Endothelial cell (in vitro differentiated cells): ENCODE results near the gene OR51T1. TPM values are rescaled to one million over a fixed set of nuclear protein-coding genes. Genes with fewer than 3 reads are reported as not detected.

Source experiments
- DNase-seq: peaks from one replicate; pipeline ENCODE4 v3.0.0; 2021; ENCODE audit warnings: low spot score
- H3K27ac Mint-ChIP-seq: one replicate; pipeline ENCODE4 v1.8.0; 2021; ENCODE audit warnings: mixed read lengths, inconsistent platforms; ENCODE audit not compliant: unreplicated experiment
- H3K27me3 Mint-ChIP-seq: one replicate; pipeline ENCODE4 v1.8.0; 2021; ENCODE audit warnings: mild to moderate bottlenecking, moderate library complexity, mixed read lengths, inconsistent platforms; ENCODE audit not compliant: unreplicated experiment
- H3K36me3 Mint-ChIP-seq: one replicate; pipeline ENCODE4 v1.8.0; 2021; ENCODE audit warnings: mild to moderate bottlenecking, low read depth, mixed read lengths, inconsistent platforms; ENCODE audit not compliant: unreplicated experiment
- H3K4me1 Mint-ChIP-seq: one replicate; pipeline ENCODE4 v1.8.0; 2021; ENCODE audit warnings: mild to moderate bottlenecking, mixed read lengths, inconsistent platforms; ENCODE audit not compliant: unreplicated experiment
- H3K4me3 Mint-ChIP-seq: one replicate; pipeline ENCODE4 v1.8.0; 2021; ENCODE audit warnings: mild to moderate bottlenecking, mixed read lengths, inconsistent platforms; ENCODE audit not compliant: unreplicated experiment
- H3K9me3 Mint-ChIP-seq: one replicate; pipeline ENCODE4 v1.8.0; 2021; ENCODE audit warnings: mixed read lengths, inconsistent platforms; ENCODE audit not compliant: unreplicated experiment
- total RNA-seq: library from RNA; stranded (reverse); fragmentation: NEBNext Ultra II Directional; extraction: Animal tissue kit (Norgen Biotek cat#: 25700); gene quantifications from one replicate; pipeline ENCODE4 v1.2.1, GENCODE V29; 2021; ENCODE audit not compliant: unreplicated experiment
- TF ChIP-seq, protein P1 (sequence below): fragments of 200-600 bp; sonication (generic); IDR thresholded peaks from one replicate; pipeline ENCODE4 v1.5.0; 2021; ENCODE audit warnings: antibody characterized with exemption; ENCODE audit not compliant: unreplicated experiment

Gene OR51T1
- total RNA-seq, 1 donor from 2014 or later: not detected

- TF ChIP-seq, protein P1, sequence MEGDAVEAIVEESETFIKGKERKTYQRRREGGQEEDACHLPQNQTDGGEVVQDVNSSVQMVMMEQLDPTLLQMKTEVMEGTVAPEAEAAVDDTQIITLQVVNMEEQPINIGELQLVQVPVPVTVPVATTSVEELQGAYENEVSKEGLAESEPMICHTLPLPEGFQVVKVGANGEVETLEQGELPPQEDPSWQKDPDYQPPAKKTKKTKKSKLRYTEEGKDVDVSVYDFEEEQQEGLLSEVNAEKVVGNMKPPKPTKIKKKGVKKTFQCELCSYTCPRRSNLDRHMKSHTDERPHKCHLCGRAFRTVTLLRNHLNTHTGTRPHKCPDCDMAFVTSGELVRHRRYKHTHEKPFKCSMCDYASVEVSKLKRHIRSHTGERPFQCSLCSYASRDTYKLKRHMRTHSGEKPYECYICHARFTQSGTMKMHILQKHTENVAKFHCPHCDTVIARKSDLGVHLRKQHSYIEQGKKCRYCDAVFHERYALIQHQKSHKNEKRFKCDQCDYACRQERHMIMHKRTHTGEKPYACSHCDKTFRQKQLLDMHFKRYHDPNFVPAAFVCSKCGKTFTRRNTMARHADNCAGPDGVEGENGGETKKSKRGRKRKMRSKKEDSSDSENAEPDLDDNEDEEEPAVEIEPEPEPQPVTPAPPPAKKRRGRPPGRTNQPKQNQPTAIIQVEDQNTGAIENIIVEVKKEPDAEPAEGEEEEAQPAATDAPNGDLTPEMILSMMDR: no peak
- H3K4me1 Mint-ChIP-seq: no peaks in the 10 kb centered on the region
- no peak overlapping the region for H3K4me3 Mint-ChIP-seq
- no peaks in the 10 kb centered on the region for H3K36me3 Mint-ChIP-seq
- DNase-seq: no peak
- no peak overlapping the region for H3K27ac Mint-ChIP-seq
- no peaks in the 10 kb centered on the region for H3K9me3 Mint-ChIP-seq
- H3K27me3 Mint-ChIP-seq: no peaks in the 10 kb centered on the region
These were observed 19.1 kb upstream of the OR51T1 start for GRCh38 chr11:4862447-4863236.

GRCh38 chr11:4863876-4864275, 17.8 kb upstream of the OR51T1 start:
- H3K9me3 Mint-ChIP-seq: no peaks in the 10 kb centered on the region

GRCh38 chr11:4865855-4866254, 15.8 kb upstream of the OR51T1 start:
- no peaks in the 10 kb centered on the region for H3K9me3 Mint-ChIP-seq
- no peaks in the 10 kb centered on the region for H3K36me3 Mint-ChIP-seq
- H3K27ac Mint-ChIP-seq: no peak overlapping the region
- TF ChIP-seq, protein P1: no peak
- no peaks in the 10 kb centered on the region for H3K27me3 Mint-ChIP-seq
- no peak for DNase-seq
- H3K4me3 Mint-ChIP-seq: no peak overlapping the region
- no peaks in the 10 kb centered on the region for H3K4me1 Mint-ChIP-seq

More at GRCh38 chr11:4863876-4864275, 17.8 kb upstream of the OR51T1 start:
- H3K4me3 Mint-ChIP-seq: no peak overlapping the region
- no peak for DNase-seq
- TF ChIP-seq, protein P1: no peak
- no peaks in the 10 kb centered on the region for H3K27me3 Mint-ChIP-seq
- H3K36me3 Mint-ChIP-seq: no peaks in the 10 kb centered on the region
- no peaks in the 10 kb centered on the region for H3K4me1 Mint-ChIP-seq
- no peak overlapping the region for H3K27ac Mint-ChIP-seq

- H3K4me1 Mint-ChIP-seq: peaks cover 3% of the 10 kb centered on the region
- no peaks in the 10 kb centered on the region for H3K27me3 Mint-ChIP-seq
- H3K4me3 Mint-ChIP-seq: no peak overlapping the region
- TF ChIP-seq, protein P1: no peak
- no peaks in the 10 kb centered on the region for H3K9me3 Mint-ChIP-seq
- DNase-seq: no peak
- H3K27ac Mint-ChIP-seq: no peak overlapping the region
- no peaks in the 10 kb centered on the region for H3K36me3 Mint-ChIP-seq
These were observed 512 bp upstream of the OR51T1 start for GRCh38 chr11:4881188-4881587.

DNA sequence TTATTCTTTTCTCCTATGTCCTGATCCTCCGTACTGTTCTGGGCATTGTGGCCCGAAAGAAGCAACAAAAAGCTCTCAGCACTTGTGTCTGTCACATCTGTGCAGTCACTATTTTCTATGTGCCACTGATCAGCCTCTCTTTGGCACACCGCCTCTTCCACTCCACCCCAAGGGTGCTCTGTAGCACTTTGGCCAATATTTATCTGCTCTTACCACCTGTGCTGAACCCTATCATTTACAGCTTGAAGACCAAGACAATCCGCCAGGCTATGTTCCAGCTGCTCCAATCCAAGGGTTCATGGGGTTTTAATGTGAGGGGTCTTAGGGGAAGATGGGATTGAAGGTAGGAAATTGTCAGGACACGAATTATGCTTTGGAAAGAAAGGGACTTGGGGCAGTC, 843 bp downstream of the OR51T1 start:
- Mint-ChIP-seq H3K27ac (no peak overlapping the region), H3K4me3 (no peak overlapping the region), H3K9me3 (no peaks in the 10 kb centered on the region)

More for the DNA sequence above, 843 bp downstream of the OR51T1 start:
- Mint-ChIP-seq H3K27me3 (no peaks in the 10 kb centered on the region), H3K4me1 (peaks cover 3% of the 10 kb centered on the region), H3K36me3 (no peaks in the 10 kb centered on the region)
- no peak for DNase-seq
- TF ChIP-seq, protein P1: no peak
